Fibroblast of skin of back (primary cell): Measurements from ENCODE around the gene NCAM2. TPM values are rescaled to one million over a fixed set of nuclear protein-coding genes. Genes with fewer than 3 reads are reported as not detected.

Experiments
- DNase-seq: peaks from one replicate; pipeline ENCODE4 v3.0.0-alpha.2; 2013
- polyA plus RNA-seq, 2 experiments: library from polyadenylated mRNA; unstranded; fragments of 120-200 nt; gene quantifications; one replicate each; pipeline ENCODE4 v1.2.1, GENCODE V29; 2013; ENCODE audit not compliant: insufficient read length in 2 of 2

The NCAM2 gene
- 2.8 TPM for polyA plus RNA-seq (2013, experiment 1 of 2; ENCODE audit: insufficient read length)
- 3.5 TPM for polyA plus RNA-seq (2013, experiment 2 of 2; ENCODE audit: insufficient read length)

GRCh38 chr21:20997636-20998455 lies at the start of gene NCAM2:
TSS of gene NCAM2 (plus strand) at chr21:20998409.
- peak; percentile 83 for DNase-seq

GRCh38 chr21:20949884-20950283 lies 48.3 kb upstream of the NCAM2 start:
- DNase-seq, result no peak

GRCh38 chr21:20965816-20966215 lies 32.4 kb upstream of the NCAM2 start:
- DNase-seq, result no peak

GRCh38 chr21:20968391-20968790 lies 29.8 kb upstream of the NCAM2 start:
- peak; percentile 5 for DNase-seq

GRCh38 chr21:20970691-20971090 lies 27.5 kb upstream of the NCAM2 start:
- no peak for DNase-seq

- DNase-seq, result peak; percentile 68
These were observed 26.8 kb upstream of the NCAM2 start for GRCh38 chr21:20971296-20971921.

GRCh38 chr21:20994790-20995189 lies 3.4 kb upstream of the NCAM2 start:
- no peak for DNase-seq

GRCh38 chr21:20996421-20997310 lies 1.5 kb upstream of the NCAM2 start:
- DNase-seq, result peak; percentile 83

GRCh38 chr21:20997311-20997635 lies 936 bp upstream of the NCAM2 start:
- no peak for DNase-seq

GRCh38 chr21:20998456-20998789 lies 214 bp downstream of the NCAM2 start:
- DNase-seq, result no peak

GRCh38 chr21:20998886-20999285 lies 677 bp downstream of the NCAM2 start:
- DNase-seq, result no peak

- DNase-seq, result peak; percentile 59
These were observed 1.4 kb downstream of the NCAM2 start for GRCh38 chr21:20999659-21000058.

GRCh38 chr21:21000591-21001175 lies 2.5 kb downstream of the NCAM2 start:
- no peak for DNase-seq

- DNase-seq, result no peak
These were observed 3.4 kb downstream of the NCAM2 start for GRCh38 chr21:21001591-21002100.

GRCh38 chr21:21002153-21002552 lies 3.9 kb downstream of the NCAM2 start:
- no peak for DNase-seq

- DNase-seq, result peak; percentile 45
These were observed 5.5 kb downstream of the NCAM2 start for GRCh38 chr21:21003701-21004100.

- no peak for DNase-seq
These were observed 9.4 kb downstream of the NCAM2 start for GRCh38 chr21:21007606-21008005.

- no peak for DNase-seq
These were observed 12.0 kb downstream of the NCAM2 start for GRCh38 chr21:21010228-21010627.

GRCh38 chr21:21010698-21011097 lies 12.5 kb downstream of the NCAM2 start:
- DNase-seq, result no peak

- no peak for DNase-seq
These were observed 20.6 kb downstream of the NCAM2 start for GRCh38 chr21:21018821-21019220.

GRCh38 chr21:21019681-21020080 lies 21.5 kb downstream of the NCAM2 start:
- peak; percentile 30 for DNase-seq

- no peak for DNase-seq
These were observed 27.5 kb downstream of the NCAM2 start for GRCh38 chr21:21025742-21026141.
